B cell (primary cell): Measurements from ENCODE around the gene APBB3.

Source experiments
- CTCF ChIP-seq: fragments of 200-600 bp; IDR thresholded peaks from one replicate; pipeline ENCODE4 v1.8.0; 2022; ENCODE audit warnings: antibody characterized with exemption, mild to moderate bottlenecking
- EZH2 ChIP-seq: IDR thresholded peaks from 2 replicates; pipeline ENCODE4 v1.6.1; 2012; ENCODE audit warnings: borderline replicate concordance, low read depth, mild to moderate bottlenecking, moderate library complexity, low read length; ENCODE audit not compliant: insufficient read depth, poor library complexity, severe bottlenecking

- TF ChIP-seq CTCF (no peak), EZH2 (no peak)
Observed at GRCh38 chr5:140568443-140569063, 4.2 kb upstream of the APBB3 start.
